ENCODE results near the gene B4GALT1. TPM values are rescaled to one million over a fixed set of nuclear protein-coding genes. Genes with fewer than 3 reads are reported as not detected.

B4GALT1 gene
- polyA plus RNA-seq, 6 donors from 2014 or later = 30.4 to 112 (median 72.8) TPM

GRCh38 chr9:33190021-33190705 lies 23.0 kb upstream of the B4GALT1 start:
- H3K27me3 Mint-ChIP-seq = no peaks in the 10 kb centered on the region
- DNase-seq = no peak
- no peak overlapping the region for H3K27ac Mint-ChIP-seq
- no peak overlapping the region for H3K4me3 Mint-ChIP-seq
- H3K9me3 Mint-ChIP-seq = no peaks in the 10 kb centered on the region
- H3K36me3 Mint-ChIP-seq = no peaks in the 10 kb centered on the region
- no peak for ATAC-seq (ENCODE audit: low read depth in 2 of 2)
- peaks cover 7 to 19% (median 15%) of the 10 kb centered on the region in 3 donors for H3K4me1 Mint-ChIP-seq

GRCh38 chr9:33189331-33189791 lies 22.2 kb upstream of the B4GALT1 start:
- H3K27ac Mint-ChIP-seq = peak overlapping the region in 1 of 6 donors; percentile 1
- no peak overlapping the region for H3K4me3 Mint-ChIP-seq
- ATAC-seq (ENCODE audit: low read depth in 2 of 2) = no peak
- DNase-seq = no peak
- no peaks in the 10 kb centered on the region for H3K27me3 Mint-ChIP-seq
- no peaks in the 10 kb centered on the region for H3K9me3 Mint-ChIP-seq
- H3K36me3 Mint-ChIP-seq = no peaks in the 10 kb centered on the region
- peaks cover 7 to 19% (median 15%) of the 10 kb centered on the region in 3 donors for H3K4me1 Mint-ChIP-seq

GRCh38 chr9:33188711-33189110 lies 21.6 kb upstream of the B4GALT1 start:
- Mint-ChIP-seq H3K4me1 (peaks cover 7 to 19% (median 15%) of the 10 kb centered on the region in 3 donors), H3K27me3 (no peaks in the 10 kb centered on the region), H3K36me3 (no peaks in the 10 kb centered on the region), H3K4me3 (no peak overlapping the region), H3K9me3 (no peaks in the 10 kb centered on the region), H3K27ac (no peak overlapping the region)
- no peak for ATAC-seq (ENCODE audit: low read depth in 2 of 2)
- no peak for DNase-seq

GRCh38 chr9:33187519-33188218 lies 20.5 kb upstream of the B4GALT1 start:
- H3K27ac Mint-ChIP-seq = peak overlapping the region in 1 of 6 donors; percentile 11
- DNase-seq (no peak), ATAC-seq (ENCODE audit: low read depth in 2 of 2) (no peak)
- no peaks in the 10 kb centered on the region for H3K27me3 Mint-ChIP-seq
- H3K9me3 Mint-ChIP-seq = no peaks in the 10 kb centered on the region
- H3K36me3 Mint-ChIP-seq = no peaks in the 10 kb centered on the region
- peaks cover 7 to 18% (median 14%) of the 10 kb centered on the region in 3 donors for H3K4me1 Mint-ChIP-seq
- H3K4me3 Mint-ChIP-seq = no peak overlapping the region

- DNase-seq = no peak
- no peaks in the 10 kb centered on the region for H3K9me3 Mint-ChIP-seq
- no peaks in the 10 kb centered on the region for H3K27me3 Mint-ChIP-seq
- no peak overlapping the region for H3K4me3 Mint-ChIP-seq
- peaks cover 0 to 15% (median 7%) of the 10 kb centered on the region in 3 donors for H3K4me1 Mint-ChIP-seq
- peak overlapping the region in 1 of 6 donors; percentile 3 for H3K27ac Mint-ChIP-seq
- ATAC-seq (ENCODE audit: low read depth in 2 of 2) = no peak
- no peaks in the 10 kb centered on the region for H3K36me3 Mint-ChIP-seq
Measured at GRCh38 chr9:33186457-33187168, 19.5 kb upstream of the B4GALT1 start.

- Mint-ChIP-seq H3K4me3 (no peak overlapping the region), H3K27ac (peak overlapping the region in 1 of 6 donors; percentile 86), H3K9me3 (no peaks in the 10 kb centered on the region), H3K36me3 (no peaks in the 10 kb centered on the region), H3K4me1 (peaks cover 0 to 12% (median 4%) of the 10 kb centered on the region in 3 donors), H3K27me3 (no peaks in the 10 kb centered on the region)
- ATAC-seq (ENCODE audit: low read depth in 2 of 2) (no peak), DNase-seq (no peak)
Measured at GRCh38 chr9:33185858-33186257, 18.7 kb upstream of the B4GALT1 start.

- DNase-seq (no peak), ATAC-seq (ENCODE audit: low read depth in 2 of 2) (no peak)
- Mint-ChIP-seq H3K4me3 (no peak overlapping the region), H3K9me3 (no peaks in the 10 kb centered on the region), H3K4me1 (peaks cover 0 to 11% (median 4%) of the 10 kb centered on the region in 3 donors), H3K36me3 (no peaks in the 10 kb centered on the region), H3K27me3 (no peaks in the 10 kb centered on the region), H3K27ac (peak overlapping the region in 1 of 6 donors; percentile 86)
Measured at GRCh38 chr9:33185406-33185805, 18.3 kb upstream of the B4GALT1 start.

- no peaks in the 10 kb centered on the region for H3K36me3 Mint-ChIP-seq
- H3K4me3 Mint-ChIP-seq = no peak overlapping the region
- no peaks in the 10 kb centered on the region for H3K9me3 Mint-ChIP-seq
- H3K27ac Mint-ChIP-seq = no peak overlapping the region
- H3K4me1 Mint-ChIP-seq = peaks cover 0 to 11% (median 4%) of the 10 kb centered on the region in 3 donors
- no peaks in the 10 kb centered on the region for H3K27me3 Mint-ChIP-seq
- ATAC-seq (ENCODE audit: low read depth in 2 of 2) (no peak), DNase-seq (no peak)
Measured at GRCh38 chr9:33184963-33185362, 17.8 kb upstream of the B4GALT1 start.

- Mint-ChIP-seq H3K4me1 (peaks cover 4 to 8% (median 6%) of the 10 kb centered on the region in 3 donors), H3K9me3 (no peaks in the 10 kb centered on the region), H3K36me3 (no peaks in the 10 kb centered on the region), H3K27me3 (no peaks in the 10 kb centered on the region), H3K27ac (no peak overlapping the region), H3K4me3 (no peak overlapping the region)
- DNase-seq (no peak), ATAC-seq (ENCODE audit: low read depth in 2 of 2) (no peak)
Measured at GRCh38 chr9:33182519-33182918, 15.4 kb upstream of the B4GALT1 start.

GRCh38 chr9:33180526-33181184 lies 13.5 kb upstream of the B4GALT1 start:
- DNase-seq = no peak
- H3K36me3 Mint-ChIP-seq = no peaks in the 10 kb centered on the region
- H3K27me3 Mint-ChIP-seq = no peaks in the 10 kb centered on the region
- H3K27ac Mint-ChIP-seq = peak overlapping the region in 1 of 6 donors; percentile 74
- H3K4me1 Mint-ChIP-seq = peaks cover 3 to 8% (median 5%) of the 10 kb centered on the region in 3 donors
- H3K9me3 Mint-ChIP-seq = no peaks in the 10 kb centered on the region
- no peak overlapping the region for H3K4me3 Mint-ChIP-seq
- ATAC-seq (ENCODE audit: low read depth in 2 of 2) = no peak

- Mint-ChIP-seq H3K27me3 (no peaks in the 10 kb centered on the region), H3K27ac (no peak overlapping the region), H3K4me3 (no peak overlapping the region), H3K9me3 (no peaks in the 10 kb centered on the region), H3K4me1 (peaks cover 3 to 5% (median 4%) of the 10 kb centered on the region in 3 donors), H3K36me3 (no peaks in the 10 kb centered on the region)
- ATAC-seq (ENCODE audit: low read depth in 2 of 2) (peak; percentile 65 to 68), DNase-seq (no peak)
Measured at GRCh38 chr9:33178972-33179697, 12.0 kb upstream of the B4GALT1 start.

GRCh38 chr9:33177639-33178038 lies 10.5 kb upstream of the B4GALT1 start:
- Mint-ChIP-seq H3K27ac (peak overlapping the region in 1 of 6 donors; percentile 42), H3K36me3 (no peaks in the 10 kb centered on the region), H3K9me3 (no peaks in the 10 kb centered on the region), H3K4me3 (no peak overlapping the region), H3K27me3 (no peaks in the 10 kb centered on the region), H3K4me1 (peaks cover 3 to 5% (median 4%) of the 10 kb centered on the region in 3 donors)
- DNase-seq = no peak
- ATAC-seq (ENCODE audit: low read depth in 2 of 2) = no peak

GRCh38 chr9:33177086-33177485 lies 9.9 kb upstream of the B4GALT1 start:
- H3K4me1 Mint-ChIP-seq = peaks cover 3 to 5% (median 4%) of the 10 kb centered on the region in 3 donors
- no peak for ATAC-seq (ENCODE audit: low read depth in 2 of 2)
- H3K27me3 Mint-ChIP-seq = no peaks in the 10 kb centered on the region
- H3K4me3 Mint-ChIP-seq = no peak overlapping the region
- no peak overlapping the region for H3K27ac Mint-ChIP-seq
- DNase-seq = no peak
- H3K36me3 Mint-ChIP-seq = no peaks in the 10 kb centered on the region
- no peaks in the 10 kb centered on the region for H3K9me3 Mint-ChIP-seq

Data from naive B cell (primary cell).